ENCODE data around the gene BOLA1. TPM values are rescaled to one million over a fixed set of nuclear protein-coding genes. Genes with fewer than 3 reads are reported as not detected.
"Not testable (repeated sequence)": the region's sequence is repeated elsewhere in the genome, so short reads cannot be mapped to it uniquely, and the experiment has no call there.

The BOLA1 gene
- 10 to 100 TPM; 23.5 to 55.8 (median 31.6) TPM for total RNA-seq

DNA sequence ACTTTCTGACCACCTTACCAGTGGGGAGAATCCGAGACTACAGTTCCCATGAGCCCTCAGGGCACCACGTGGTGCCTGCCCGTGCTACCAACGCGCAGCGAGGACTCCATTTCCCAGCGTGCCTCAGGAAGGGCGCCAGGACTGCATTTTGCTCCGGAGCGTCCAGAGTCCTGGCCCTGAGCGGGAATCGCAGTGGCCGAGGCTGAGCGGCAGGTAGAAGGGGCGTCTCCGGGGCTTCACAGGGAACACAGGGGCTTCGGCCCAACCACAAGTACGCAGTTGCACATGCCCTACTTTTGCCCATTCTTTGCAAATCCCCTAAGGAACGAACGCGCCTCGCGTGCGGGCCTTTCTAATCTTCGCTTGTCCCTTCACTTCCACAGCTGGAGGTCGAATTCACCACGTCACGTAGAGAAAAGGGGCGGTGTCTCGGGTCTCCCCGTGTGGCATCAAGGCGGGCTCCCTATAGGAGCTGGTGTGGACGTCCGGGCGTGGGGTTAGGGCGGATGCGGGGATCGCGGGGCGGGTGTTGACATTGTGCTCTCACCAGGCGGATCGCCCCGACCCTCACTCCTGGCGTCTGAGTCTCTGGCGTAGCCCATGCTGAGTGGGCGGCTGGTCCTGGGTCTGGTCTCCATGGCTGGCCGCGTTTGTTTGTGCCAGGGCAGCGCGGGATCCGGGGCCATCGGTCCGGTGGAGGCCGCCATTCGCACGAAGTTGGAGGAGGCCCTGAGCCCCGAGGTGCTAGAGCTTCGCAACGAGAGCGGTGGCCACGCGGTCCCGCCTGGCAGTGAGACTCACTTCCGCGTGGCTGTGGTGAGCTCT, at the start of gene BOLA1:
TSS of gene BOLA1 (plus strand) at position 109 of the 825 bp plus-strand sequence. CDS start at position 601, 492 bp downstream.
- H3K4me1 ChIP-seq = peaks cover 7 to 9% of the 10 kb centered on the region in 2 donors
- peak within 1 kb of the TSS; percentile 84 to 89 (median 87) for H3K27ac ChIP-seq
- intact Hi-C loops (cut with DNase I) = loop anchor here (5.0 kb wide), 1 partner anchor 33 kb away; no protein-coding TSS in a partner anchor
- peak in 1 of 2 donors; percentile 92 for TF ChIP-seq POLR2A (IDR thresholded peaks at IDR 0.05)
- peak in 1 of 6 experiments; percentile 25 for TF ChIP-seq CTCF (IDR thresholded peaks at IDR 0.05)
- no peaks in the 10 kb centered on the region for H3K36me3 ChIP-seq
- no peaks in the 10 kb centered on the region for H3K9me3 ChIP-seq
- 2% methylated on average over 12 to 35 of the region's 65 CpGs for WGBS, 2 donors
- H3K27me3 ChIP-seq = no peaks in the 10 kb centered on the region
- peak; percentile 93 to 95 for DNase-seq
- peak within 1 kb of the TSS; percentile 50 to 75 (median 51) for H3K4me3 ChIP-seq (replicated peaks in 1 of 3)

DNA sequence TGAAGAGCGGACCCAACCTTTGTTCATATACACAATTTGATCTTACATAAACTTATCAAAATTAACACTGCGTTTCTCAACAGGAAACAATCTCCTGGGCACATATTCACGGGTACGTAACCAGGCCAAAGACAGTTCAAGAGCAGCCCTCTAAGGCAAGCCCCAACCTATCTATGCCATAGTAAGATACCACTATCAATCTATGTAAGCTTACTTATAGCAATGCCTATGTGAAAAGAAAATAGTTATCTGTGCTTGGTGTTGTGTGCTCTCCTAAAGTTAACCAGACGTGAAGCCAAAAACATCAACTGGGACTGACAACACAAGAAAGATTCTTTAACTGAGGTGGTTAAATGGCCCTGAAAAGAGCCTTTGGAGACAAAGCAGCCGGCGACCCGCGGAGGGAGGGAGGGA, 49.4 kb upstream of the BOLA1 start:
- Histone ChIP-seq H3K4me3 (replicated peaks in 1 of 3) (peak overlapping the region in 2 of 3 donors; percentile 23 to 41), H3K27me3 (no peaks in the 10 kb centered on the region), H3K4me1 (peaks cover 10 to 22% of the 10 kb centered on the region in 2 donors), H3K9me3 (no peaks in the 10 kb centered on the region), H3K27ac (peak overlapping the region in 2 of 3 donors; percentile 48 to 78), H3K36me3 (no peaks in the 10 kb centered on the region)
- 8% methylated on average over 9 of the region's 9 CpGs for WGBS, 2 donors
- no peak for TF ChIP-seq CTCF (IDR thresholded peaks at IDR 0.05)
- TF ChIP-seq POLR2A (IDR thresholded peaks at IDR 0.05) = no peak
- intact Hi-C loops (cut with DNase I) = no loop called here
- DNase-seq = peak in 1 of 2 donors; percentile 1

- intact Hi-C loops (cut with DNase I); H3K27ac ChIP-seq; H3K9me3 ChIP-seq; H3K4me3 ChIP-seq (replicated peaks in 1 of 3); DNase-seq; H3K36me3 ChIP-seq; H3K27me3 ChIP-seq: not testable (repeated sequence)
- H3K4me1 ChIP-seq = peaks cover 10 to 13% of the 10 kb centered on the region in 2 donors
- no CpG with 5 or more reads among the region's 62 CpGs for WGBS, 2 donors
These were observed 48.5 kb upstream of the BOLA1 start for GRCh38 chr1:149850732-149851345.

- H3K27ac ChIP-seq; H3K9me3 ChIP-seq; intact Hi-C loops (cut with DNase I); DNase-seq; H3K36me3 ChIP-seq; H3K27me3 ChIP-seq; H3K4me3 ChIP-seq (replicated peaks in 1 of 3): not testable (repeated sequence)
- H3K4me1 ChIP-seq = peaks cover 10 to 13% of the 10 kb centered on the region in 2 donors
- no CpG with 5 or more reads among the region's 53 CpGs for WGBS, 2 donors
These were observed 47.7 kb upstream of the BOLA1 start for GRCh38 chr1:149851585-149852213.

GRCh38 chr1:149852263-149852662, 47.1 kb upstream of the BOLA1 start:
- no CpG with 5 or more reads among the region's 26 CpGs for WGBS, 2 donors
- H3K4me1 ChIP-seq = peaks cover 10 to 13% of the 10 kb centered on the region in 2 donors
- H3K36me3 ChIP-seq; H3K9me3 ChIP-seq; H3K4me3 ChIP-seq (replicated peaks in 1 of 3); H3K27ac ChIP-seq; DNase-seq; intact Hi-C loops (cut with DNase I); H3K27me3 ChIP-seq: not testable (repeated sequence)

DNA sequence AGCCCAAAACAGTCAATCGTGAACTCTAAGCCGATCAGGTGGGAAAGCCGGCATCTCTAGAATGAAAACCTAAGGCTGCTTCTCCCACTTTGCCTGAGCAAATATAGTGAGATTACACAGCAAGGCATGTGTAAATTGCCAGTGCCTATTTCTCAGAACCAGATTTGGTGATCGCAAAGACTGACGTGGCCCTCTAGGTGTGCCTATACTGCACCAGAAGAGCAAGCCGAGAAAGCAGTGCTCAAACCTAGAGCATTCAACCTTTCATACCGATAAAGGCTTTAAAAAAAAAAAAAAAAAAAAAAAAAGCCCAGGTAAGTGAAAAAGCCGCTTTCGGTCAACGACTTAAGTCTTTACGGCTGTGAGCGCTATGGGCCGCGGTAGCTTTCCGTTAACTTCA, 39.1 kb upstream of the BOLA1 start:
- H3K36me3 ChIP-seq; H3K27ac ChIP-seq; H3K9me3 ChIP-seq; H3K27me3 ChIP-seq; DNase-seq; intact Hi-C loops (cut with DNase I); H3K4me3 ChIP-seq (replicated peaks in 1 of 3); H3K4me1 ChIP-seq: not testable (repeated sequence)
- WGBS, 2 donors = no CpG with 5 or more reads among the region's 15 CpGs

DNA sequence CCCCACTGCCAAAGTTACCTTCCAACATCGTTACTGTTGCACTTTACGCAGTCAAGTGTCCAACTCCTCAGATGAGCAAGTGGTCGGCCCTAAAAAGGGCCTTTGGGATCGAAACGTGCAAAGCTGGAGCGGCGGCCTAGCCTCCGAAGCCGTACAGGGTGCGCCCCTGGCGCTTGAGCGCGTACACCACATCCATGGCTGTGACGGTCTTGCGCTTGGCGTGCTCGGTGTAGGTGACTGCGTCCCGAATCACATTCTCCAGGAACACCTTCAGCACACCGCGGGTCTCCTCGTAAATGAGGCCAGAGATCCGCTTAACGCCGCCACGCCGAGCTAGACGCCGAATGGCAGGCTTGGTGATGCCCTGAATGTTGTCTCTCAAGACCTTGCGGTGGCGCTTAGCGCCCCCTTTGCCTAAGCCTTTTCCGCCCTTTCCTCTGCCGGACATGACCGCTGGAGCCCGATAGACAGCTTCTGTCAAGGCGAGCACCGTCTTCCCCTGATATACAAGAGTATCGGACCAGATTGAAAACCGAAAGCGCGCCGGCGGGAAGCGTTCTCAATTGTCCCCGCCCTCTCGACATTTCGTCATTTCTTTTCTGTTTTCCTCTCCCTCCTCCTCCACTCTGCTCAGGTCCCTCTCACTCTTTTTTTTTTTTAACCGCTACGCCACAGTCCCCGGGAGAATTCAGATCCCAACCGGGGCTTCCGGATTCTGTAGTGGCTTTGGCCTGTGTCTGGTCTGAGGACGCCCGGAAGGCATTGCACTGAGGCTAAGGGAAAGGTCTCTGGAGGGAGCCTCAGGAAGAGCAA, 38.5 kb upstream of the BOLA1 start:
- intact Hi-C loops (cut with DNase I); H3K27ac ChIP-seq; H3K27me3 ChIP-seq; H3K9me3 ChIP-seq; H3K4me1 ChIP-seq; H3K4me3 ChIP-seq (replicated peaks in 1 of 3); DNase-seq; H3K36me3 ChIP-seq: not testable (repeated sequence)
- WGBS, 2 donors = no CpG with 5 or more reads among the region's 55 CpGs

DNA sequence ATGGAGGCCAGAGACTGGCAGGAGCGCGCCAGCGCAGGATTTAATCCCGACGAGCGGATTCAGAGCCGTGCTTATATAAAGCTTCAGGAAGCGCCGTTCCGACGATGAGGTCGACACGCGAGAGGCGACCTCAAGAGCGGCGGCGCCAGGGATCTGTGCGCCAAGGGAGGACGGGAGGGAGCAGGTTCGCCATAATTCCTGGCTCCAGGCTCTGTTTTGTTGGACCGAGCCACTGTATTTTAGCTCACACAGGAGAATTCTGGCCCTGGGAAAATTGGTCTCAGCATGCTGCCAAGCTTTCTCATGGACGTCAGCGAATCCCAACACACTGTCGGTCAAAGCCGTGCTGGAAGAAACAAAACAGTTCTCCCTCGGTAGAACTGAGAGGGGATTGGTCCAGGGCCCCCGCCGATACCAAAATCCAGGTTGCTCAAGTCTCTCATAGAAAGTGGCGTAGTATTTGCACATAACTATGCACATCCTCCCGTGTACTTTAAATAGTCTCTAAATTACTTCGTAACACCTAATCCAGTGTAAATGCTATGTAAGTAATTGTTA, 37.8 kb upstream of the BOLA1 start:
- DNase-seq; H3K27ac ChIP-seq; H3K9me3 ChIP-seq; intact Hi-C loops (cut with DNase I); H3K4me1 ChIP-seq; H3K36me3 ChIP-seq; H3K4me3 ChIP-seq (replicated peaks in 1 of 3); H3K27me3 ChIP-seq: not testable (repeated sequence)
- WGBS, 2 donors = no CpG with 5 or more reads among the region's 32 CpGs

DNA sequence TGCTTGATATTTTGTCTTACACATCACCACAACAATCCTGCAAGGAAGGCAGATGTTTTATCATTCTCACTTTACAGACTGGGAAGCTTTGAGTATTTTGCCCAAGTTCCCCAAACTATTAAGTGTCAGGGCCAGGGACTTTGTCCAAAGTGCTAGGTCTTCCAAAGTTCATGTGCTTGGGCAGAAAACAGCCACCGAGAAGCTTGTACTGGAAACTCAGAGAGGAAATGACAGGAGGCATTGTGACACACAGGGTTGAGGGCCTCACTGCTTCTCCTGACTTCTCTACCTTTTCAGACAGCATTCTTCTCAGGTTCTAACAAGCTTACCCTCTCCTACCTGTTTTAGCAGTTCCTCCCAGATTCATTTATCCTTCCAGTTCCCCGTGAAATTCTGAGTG, 32.5 kb upstream of the BOLA1 start:
- H3K36me3 ChIP-seq; H3K4me1 ChIP-seq; H3K9me3 ChIP-seq; DNase-seq; H3K27ac ChIP-seq; H3K27me3 ChIP-seq; intact Hi-C loops (cut with DNase I); H3K4me3 ChIP-seq (replicated peaks in 1 of 3): not testable (repeated sequence)
- no CpG with 5 or more reads among the region's 2 CpGs for WGBS, 2 donors

Measured in thyroid gland (tissue), 4 donors.